Uterus (tissue), 2 donors: ENCODE results near the gene PLIN1.

Experiments used
- CTCF ChIP-seq, 4 experiments: fragments of 200-600 bp in 2 of 4; fragments of 450-650 bp in 2 of 4; sonication (generic) in 2 of 4; IDR thresholded peaks; one replicate each; pipeline ENCODE4 v1.5.1; 2016 to 2019; ENCODE audit warnings: antibody characterized with exemption in 4 of 4, mild to moderate bottlenecking in 2 of 4, moderate library complexity in 1 of 4
- POLR2A ChIP-seq, 2 donors: fragments of 450-650 bp; IDR thresholded peaks; one replicate each; pipeline ENCODE4 v1.6.1; 2016; ENCODE audit warnings: antibody characterized with exemption in 2 of 2, mild to moderate bottlenecking in 1 of 2, moderate library complexity in 1 of 2

GRCh38 chr15:89666184-89666857 lies 12.8 kb downstream of the PLIN1 start:
- TF ChIP-seq CTCF (IDR thresholded peaks at IDR 0.05) (no peak), POLR2A (IDR thresholded peaks at IDR 0.05) (no peak)
